HepG2 (cell line): ENCODE results near the gene LIFR. TPM values are rescaled to one million over a fixed set of nuclear protein-coding genes. Genes with fewer than 3 reads are reported as not detected.

ENCODE experiments used
- ATAC-seq: fragments of 200-7000 bp; cut with Tn5 transposase; 3 replicates; pipeline ENCODE4 v1.9.1; 2020; ENCODE audit warnings: mild to moderate bottlenecking, moderate library complexity
- BruUV-seq: library from RNA; stranded (reverse); fragments of 400-500 nt; replicated peaks from 2 replicates; lab custom pipeline; 2021; lab: Mats Ljungman, UMichigan
- CTCF ChIA-PET: fragments of 300-600 bp; formaldehyde crosslinking; extraction: SDS; loops from one replicate; lab custom pipeline; 2021; ENCODE audit warnings: low total read pairs, inconsistent platforms, low intra/inter-chr PET ratio; lab: Yijun Ruan, JAX
- POLR2A ChIA-PET: fragments of 350-600 bp; sonication (Branson Sonifier 250); formaldehyde crosslinking; loops from one replicate; lab custom pipeline; 2020; ENCODE audit warnings: antibody characterized with exemption, inconsistent platforms; lab: Yijun Ruan, JAX
- DNase-seq: peaks from one replicate; pipeline ENCODE4 v3.0.0-alpha.2; 2015; ENCODE audit warnings: low spot score
- FAIRE-seq: peaks from 3 replicates; lab custom pipeline; 2011; peaks lifted over from hg19 to GRCh38; lab: Jason Lieb, UNC
- H2AFZ ChIP-seq: one replicate; pipeline ENCODE4 v1.6.1; 2011; ENCODE audit warnings: low read length, inconsistent platforms
- H3K27ac ChIP-seq: fragments of 300-600 bp; 3 replicates; pipeline ENCODE4 v1.8.0; 2011; ENCODE audit warnings: mixed run types, mild to moderate bottlenecking, mixed read lengths, low read length, inconsistent platforms; ENCODE audit not compliant: insufficient read depth; ENCODE audit errors: extremely low read length
- H3K27me3 ChIP-seq, 2 experiments: fragments of 200-600 bp in 1 of 2; 2 replicates in 1 of 2; 3 replicates in 1 of 2; pipeline versions ENCODE4 v1.6.0 to v1.8.0; 2011; ENCODE audit warnings: low read length in 2 of 2, mild to moderate bottlenecking in 2 of 2, moderate library complexity in 2 of 2, inconsistent platforms in 1 of 2; ENCODE audit not compliant: insufficient read depth in 2 of 2, control insufficient read depth in 1 of 2
- H3K36me3 ChIP-seq, 2 experiments: fragments of 200-600 bp in 1 of 2; replicated peaks in 1 of 2; 2 replicates in 1 of 2; 3 replicates in 1 of 2; pipeline versions ENCODE4 v1.5.1 to v1.8.0; 2011; ENCODE audit warnings: low read length in 2 of 2, inconsistent platforms in 1 of 2; ENCODE audit not compliant: insufficient read depth in 2 of 2, control insufficient read depth in 1 of 2
- H3K4me1 ChIP-seq: 2 replicates; pipeline ENCODE4 v1.5.1; 2012; ENCODE audit warnings: low read length, inconsistent platforms; ENCODE audit not compliant: insufficient read depth
- H3K4me2 ChIP-seq: 2 replicates; pipeline ENCODE4 v1.6.0; 2011; ENCODE audit warnings: low read depth, low read length, inconsistent platforms
- H3K4me3 ChIP-seq, 3 experiments: fragments of 200-600 bp in 1 of 3; sonication (generic), shearing (Covaris generic) in 1 of 3; replicated peaks in 1 of 3; 2 replicates each; pipeline ENCODE4 v1.5.1; 2011 to 2016; ENCODE audit warnings: low read length in 3 of 3, inconsistent platforms in 2 of 3, low read depth in 2 of 3, mild to moderate bottlenecking in 2 of 3, control low read depth in 1 of 3, mixed read lengths in 1 of 3; ENCODE audit not compliant: insufficient read depth in 1 of 3
- H3K79me2 ChIP-seq: one replicate; pipeline ENCODE4 v1.6.1; 2011; ENCODE audit warnings: low read length, inconsistent platforms; ENCODE audit not compliant: insufficient read depth
- H3K9ac ChIP-seq: 2 replicates; pipeline ENCODE4 v1.6.0; 2011; ENCODE audit warnings: mild to moderate bottlenecking, low read depth, low read length, inconsistent platforms; ENCODE audit not compliant: insufficient read depth
- H3K9me3 ChIP-seq: 2 replicates; pipeline ENCODE4 v1.5.1; 2012; ENCODE audit warnings: mild to moderate bottlenecking, low read length
- H4K20me1 ChIP-seq: 2 replicates; pipeline ENCODE4 v1.6.0; 2011; ENCODE audit warnings: inconsistent platforms, mild to moderate bottlenecking, low read length, moderate library complexity; ENCODE audit not compliant: insufficient read depth
- ATRX ChIP-seq: sonication (generic); formaldehyde crosslinking; IDR thresholded peaks from 2 replicates; pipeline ENCODE4 v1.4.0; 2020; ENCODE audit warnings: missing genetic modification reagents, borderline replicate concordance
- HNF1B ChIP-seq: sonication (generic); formaldehyde crosslinking; IDR thresholded peaks from 2 replicates; pipeline ENCODE4 v1.5.1; 2020; ENCODE audit warnings: mild to moderate bottlenecking, moderate library complexity, missing genetic modification reagents
- HNF4G ChIP-seq, 2 experiments: sonication (generic) in 1 of 2; formaldehyde crosslinking in 1 of 2; IDR thresholded peaks; 2 replicates each; pipeline versions ENCODE4 v1.4.0 to v1.6.1; 2011 to 2020; ENCODE audit warnings: borderline replicate concordance in 2 of 2, low read depth in 2 of 2, mild to moderate bottlenecking in 2 of 2, low read length in 1 of 2, missing genetic modification reagents in 1 of 2, moderate library complexity in 1 of 2
- KDM6A ChIP-seq: IDR thresholded peaks from 2 replicates; pipeline ENCODE4 v1.6.1; 2016; ENCODE audit warnings: low read depth
- MAFK ChIP-seq, 2 experiments: IDR thresholded peaks in 1 of 2; conservative IDR thresholded peaks in 1 of 2; 2 replicates each; pipeline ENCODE4 v1.6.1; 2011; ENCODE audit warnings: improper control_type of control experiment in 2 of 2, low read length in 2 of 2
- MTF1 ChIP-seq: sonication (generic); formaldehyde crosslinking; IDR thresholded peaks from 2 replicates; pipeline ENCODE4 v1.5.0; 2020; ENCODE audit warnings: missing genetic modification reagents
- MXD4 ChIP-seq: IDR thresholded peaks from 2 replicates; pipeline ENCODE4 v1.6.1; 2016; ENCODE audit warnings: mild to moderate bottlenecking, missing biosample characterization, missing genetic modification reagents
- NFE2L1 ChIP-seq: sonication (generic); formaldehyde crosslinking; IDR thresholded peaks from 2 replicates; pipeline ENCODE4 v1.4.0; 2020; ENCODE audit warnings: missing genetic modification reagents, mild to moderate bottlenecking, borderline replicate concordance
- POGZ ChIP-seq: sonication (generic); formaldehyde crosslinking; IDR thresholded peaks from 2 replicates; pipeline ENCODE4 v1.4.0; 2020; ENCODE audit warnings: mild to moderate bottlenecking, missing genetic modification reagents
- POLR2AphosphoS5 ChIP-seq: IDR thresholded peaks from 2 replicates; pipeline ENCODE4 v1.6.1; 2012; ENCODE audit warnings: low read depth, low read length
- RBAK ChIP-seq: sonication (generic); formaldehyde crosslinking; IDR thresholded peaks from 2 replicates; pipeline ENCODE4 v1.5.1; 2020; ENCODE audit warnings: mild to moderate bottlenecking, missing genetic modification reagents
- TEAD2 ChIP-seq: sonication (generic); formaldehyde crosslinking; IDR thresholded peaks from 2 replicates; pipeline ENCODE4 v1.9.0; 2021; ENCODE audit warnings: missing genetic modification reagents
- ZNF432 ChIP-seq: sonication (generic); formaldehyde crosslinking; IDR thresholded peaks from 2 replicates; pipeline ENCODE4 v1.5.0; 2020; ENCODE audit warnings: missing genetic modification reagents, mild to moderate bottlenecking, borderline replicate concordance
- ZNF619 ChIP-seq: sonication (generic); formaldehyde crosslinking; IDR thresholded peaks from 2 replicates; pipeline ENCODE4 v1.4.0; 2020; ENCODE audit warnings: mild to moderate bottlenecking, missing genetic modification reagents
- ZSCAN21 ChIP-seq: sonication (generic); formaldehyde crosslinking; IDR thresholded peaks from 2 replicates; pipeline ENCODE4 v1.8.0; 2022; ENCODE audit warnings: mild to moderate bottlenecking, missing genetic modification reagents, moderate library complexity, borderline replicate concordance
- WGBS: methylation state at CpG from one replicate; pipeline ENCODE4 v1.1.6; 2017; ENCODE audit warnings: low lambda C conversion rate; 5-methylcytosine and 5-hydroxymethylcytosine counted together
- in situ Hi-C: cut with HindIII; loops from 2 replicates; pipeline ENCODE4 v1.10.0; 2017; ENCODE audit warnings: low pct_unique_long_range_greater_than_20kb; ENCODE audit not compliant: extremely low pct_ligation_motif_present
- intact Hi-C: fragments of 100-400 bp; cut with micrococcal nuclease; formaldehyde crosslinking; loops from one replicate; pipeline ENCODE4 v1.10.0; 2022; ENCODE audit not compliant: unreplicated experiment
- polyA plus RNA-seq, 8 experiments: library from polyadenylated mRNA; depleted of rRNA in 3 of 8; stranded (reverse) in 7 of 8; unstranded in 1 of 8; fragments of >200 nt; fragmentation: Illumina TruSeq in 4 of 8; extraction: Trizol in 4 of 8; gene quantifications; 2 replicates each; pipeline versions ENCODE4 v1.2.1 to v1.2.3, GENCODE V29; 2011 to 2016; ENCODE audit warnings: low read depth in 4 of 8, missing spikeins in 1 of 8, mixed read lengths in 1 of 8; ENCODE audit not compliant: insufficient read depth in 1 of 8
- total RNA-seq, 5 experiments: library from RNA; depleted of rRNA; stranded (reverse); fragments of >200 nt; fragmentation: Illumina TruSeq; extraction: Trizol; gene quantifications; 2 replicates each; pipeline ENCODE4 v1.2.3, GENCODE V29; 2016; ENCODE audit warnings: low read depth in 1 of 5
- TF ChIP-seq, protein P1 (sequence below): sonication (generic); formaldehyde crosslinking; IDR thresholded peaks from 2 replicates; pipeline ENCODE4 v1.9.0; 2022; ENCODE audit warnings: low read depth, missing genetic modification reagents
- TF ChIP-seq, protein P2 (sequence below): fragments of 450-650 bp; IDR thresholded peaks from 2 replicates; pipeline ENCODE4 v1.6.1; 2017

LIFR gene
- total and polyA plus RNA-seq, 2 of the 13 experiments (the other 11 are each of a cell fraction or from before 2014, with no cell fraction given): 6.3 to 25.2 TPM

DNA sequence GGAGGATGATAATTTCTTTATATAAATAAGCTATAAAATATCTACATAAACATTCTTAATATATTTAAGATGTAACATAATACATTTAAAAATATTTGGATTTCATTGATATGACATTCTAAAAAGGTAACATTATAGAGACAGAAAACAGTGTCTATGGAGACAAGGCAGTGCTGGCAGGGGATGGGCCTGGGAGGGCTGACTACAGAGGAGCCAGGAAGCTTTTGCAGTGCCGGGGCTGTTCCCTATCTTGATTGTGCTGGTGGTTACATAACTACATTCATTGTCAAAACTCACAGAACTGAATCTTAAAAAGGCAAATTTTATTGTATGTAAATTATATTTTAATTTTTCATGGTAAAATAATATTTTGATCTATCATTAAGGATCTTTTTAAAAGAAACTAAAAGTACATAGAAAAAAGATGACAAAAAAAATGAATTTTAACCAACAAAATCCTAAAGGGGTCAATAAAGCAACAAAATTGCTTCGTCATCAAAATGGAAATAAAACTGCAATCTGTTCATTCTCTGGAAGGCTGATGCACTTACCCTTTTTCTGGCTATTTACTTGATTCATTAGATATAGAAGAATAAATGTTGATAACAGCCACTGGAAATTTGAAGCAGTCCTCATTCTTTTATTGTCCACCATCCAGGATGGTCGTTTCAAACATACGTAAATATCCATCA, 26.3 kb downstream of the LIFR start (continued):
- TF ChIP-seq, protein P1, sequence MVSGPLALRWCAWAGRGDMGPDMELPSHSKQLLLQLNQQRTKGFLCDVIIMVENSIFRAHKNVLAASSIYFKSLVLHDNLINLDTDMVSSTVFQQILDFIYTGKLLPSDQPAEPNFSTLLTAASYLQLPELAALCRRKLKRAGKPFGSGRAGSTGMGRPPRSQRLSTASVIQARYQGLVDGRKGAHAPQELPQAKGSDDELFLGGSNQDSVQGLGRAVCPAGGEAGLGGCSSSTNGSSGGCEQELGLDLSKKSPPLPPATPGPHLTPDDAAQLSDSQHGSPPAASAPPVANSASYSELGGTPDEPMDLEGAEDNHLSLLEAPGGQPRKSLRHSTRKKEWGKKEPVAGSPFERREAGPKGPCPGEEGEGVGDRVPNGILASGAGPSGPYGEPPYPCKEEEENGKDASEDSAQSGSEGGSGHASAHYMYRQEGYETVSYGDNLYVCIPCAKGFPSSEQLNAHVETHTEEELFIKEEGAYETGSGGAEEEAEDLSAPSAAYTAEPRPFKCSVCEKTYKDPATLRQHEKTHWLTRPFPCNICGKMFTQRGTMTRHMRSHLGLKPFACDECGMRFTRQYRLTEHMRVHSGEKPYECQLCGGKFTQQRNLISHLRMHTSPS (CRISPR knock-in tag): no peak
- TF ChIP-seq ZSCAN21: no peak
- TF ChIP-seq POLR2AphosphoS5: no peak
- peak; percentile 95 to 96 for TF ChIP-seq MAFK (conservative IDR thresholded peaks at IDR 0.05 in 1 of 2, IDR thresholded peaks at IDR 0.05 in 1 of 2; ENCODE audit: low read length in 2 of 2)

- intact Hi-C loops: loop anchor here (1.0 kb wide), 1 partner anchor 23 kb away; no protein-coding TSS in a partner anchor
- 14% methylated on average over 3 of the region's 3 CpGs for WGBS
- Histone ChIP-seq H3K9me3 (peaks cover 8% of the 10 kb centered on the region), H3K79me2 (peaks cover 46% of the 10 kb centered on the region), H4K20me1 (no peaks in the 10 kb centered on the region), H3K4me1 (peaks cover 46% of the 10 kb centered on the region), H3K27me3 (no peaks in the 10 kb centered on the region), H2AFZ (no peak overlapping the region), H3K4me2 (peak overlapping the region; percentile 66), H3K36me3 (peaks cover 4 to 30% of the 10 kb centered on the region in 2 experiments; a peak in 4 of 5 replicates), H3K9ac (peak overlapping the region; percentile 15; the same call in 1 of the 2 replicates), H3K4me3 (no peak overlapping the region), H3K27ac (peak overlapping the region; percentile 68)
- FAIRE-seq (peak; percentile 88), DNase-seq (peak; percentile 88), ATAC-seq (peak; percentile 98)
- ChIA-PET POLR2A (no interaction called here), CTCF (interaction anchor here (1.9 kb wide), 1 partner anchor 23 kb away, joined by 18 read pairs; no protein-coding TSS in a partner anchor)
- in situ Hi-C loops: no loop called here
- BruUV-seq: no TSS peak
- TF ChIP-seq HNF1B (CRISPR knock-in tag): peak; percentile 43; the same call in 1 of the 2 replicates
- TF ChIP-seq MTF1 (CRISPR knock-in tag): no peak
- TF ChIP-seq HNF4G (IDR thresholded peaks at IDR 0.05; ENCODE audit: borderline replicate concordance, low read depth, low read length): peak; percentile 65
- TF ChIP-seq HNF4G (CRISPR knock-in tag; IDR thresholded peaks at IDR 0.05; ENCODE audit: borderline replicate concordance, low read depth): peak; percentile 58; the same call in 1 of the 2 replicates
- TF ChIP-seq ZNF432 (CRISPR knock-in tag): no peak
- TF ChIP-seq ATRX: 0 out of 2 replicates have a peak, but pooled peaks have one; percentile 30
- no peak for TF ChIP-seq RBAK
- peak; percentile 50; the same call in 1 of the 2 replicates for TF ChIP-seq KDM6A
- no peak for TF ChIP-seq TEAD2
- TF ChIP-seq MXD4 (CRISPR knock-in tag): no peak
- peak; percentile 94 for TF ChIP-seq POGZ (CRISPR knock-in tag)
- TF ChIP-seq NFE2L1 (CRISPR knock-in tag): no peak
- TF ChIP-seq, protein P2, sequence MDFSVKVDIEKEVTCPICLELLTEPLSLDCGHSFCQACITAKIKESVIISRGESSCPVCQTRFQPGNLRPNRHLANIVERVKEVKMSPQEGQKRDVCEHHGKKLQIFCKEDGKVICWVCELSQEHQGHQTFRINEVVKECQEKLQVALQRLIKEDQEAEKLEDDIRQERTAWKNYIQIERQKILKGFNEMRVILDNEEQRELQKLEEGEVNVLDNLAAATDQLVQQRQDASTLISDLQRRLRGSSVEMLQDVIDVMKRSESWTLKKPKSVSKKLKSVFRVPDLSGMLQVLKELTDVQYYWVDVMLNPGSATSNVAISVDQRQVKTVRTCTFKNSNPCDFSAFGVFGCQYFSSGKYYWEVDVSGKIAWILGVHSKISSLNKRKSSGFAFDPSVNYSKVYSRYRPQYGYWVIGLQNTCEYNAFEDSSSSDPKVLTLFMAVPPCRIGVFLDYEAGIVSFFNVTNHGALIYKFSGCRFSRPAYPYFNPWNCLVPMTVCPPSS: no peak
- TF ChIP-seq ZNF619 (CRISPR knock-in tag): 0 out of 2 replicates have a peak, but pooled peaks have one; percentile 60
These were observed 28.2 kb downstream of the LIFR start for GRCh38 chr5:38528162-38528703.
